ENCODE results near the gene RHOT1.

RHOT1 gene

DNA sequence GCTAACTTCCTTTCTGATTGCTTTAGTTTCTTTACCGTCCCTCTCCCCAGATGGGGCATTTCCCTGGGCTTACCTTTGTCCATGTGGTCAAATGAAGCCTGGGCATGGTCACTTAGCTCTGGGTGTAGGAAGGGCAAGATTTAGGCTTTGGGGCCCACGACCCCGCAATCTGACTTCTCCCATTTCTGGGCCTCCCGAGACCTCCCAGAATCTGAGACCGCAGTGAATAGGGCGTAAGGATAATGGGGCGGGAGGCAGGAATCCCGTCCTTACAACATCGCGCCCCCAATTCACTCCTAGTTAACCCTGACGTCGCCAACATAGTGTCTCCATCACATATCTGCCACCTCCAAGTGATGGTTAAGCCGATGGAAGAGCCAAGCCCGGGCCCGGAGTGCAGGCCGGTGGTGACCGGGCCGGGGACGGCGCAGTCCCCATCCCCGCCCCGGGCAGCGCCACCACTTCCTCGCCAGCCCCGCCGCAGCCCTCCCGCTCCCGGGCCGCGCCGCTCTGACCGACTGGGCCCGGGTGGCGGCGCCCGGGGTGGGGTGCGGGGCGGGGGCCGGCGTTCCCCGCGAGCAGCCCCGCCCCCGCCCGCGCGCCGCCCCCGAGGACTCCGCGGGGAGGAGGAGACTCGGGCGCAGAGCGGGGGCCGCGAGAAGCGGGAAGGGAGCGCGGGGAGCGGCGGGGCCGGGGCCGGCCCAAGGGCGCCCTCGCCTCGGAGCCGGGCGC is 123.1 kb downstream of the RHOT1 start, which contains the start of gene RHBDL3:
Gene RHBDL3, plus strand, starts transcription at position 641 of the 732 bp plus-strand sequence. CDS start 358 bp downstream, outside the sequence.
- H3K4me3 ChIP-seq (ENCODE audit: low read depth, low read length): peak within 1 kb of the TSS; percentile 42
- ChIA-PET POLR2A (no interaction called here), CTCF (interaction anchor here (1.0 to 1.4 kb wide), 2 partner anchors 12 to 13 kb away, joined by 3 to 6 read pairs; no protein-coding TSS in a partner anchor)
- DNase-seq (ENCODE audit: low read depth, low spot score): no peak
- TF ChIP-seq, protein P1, sequence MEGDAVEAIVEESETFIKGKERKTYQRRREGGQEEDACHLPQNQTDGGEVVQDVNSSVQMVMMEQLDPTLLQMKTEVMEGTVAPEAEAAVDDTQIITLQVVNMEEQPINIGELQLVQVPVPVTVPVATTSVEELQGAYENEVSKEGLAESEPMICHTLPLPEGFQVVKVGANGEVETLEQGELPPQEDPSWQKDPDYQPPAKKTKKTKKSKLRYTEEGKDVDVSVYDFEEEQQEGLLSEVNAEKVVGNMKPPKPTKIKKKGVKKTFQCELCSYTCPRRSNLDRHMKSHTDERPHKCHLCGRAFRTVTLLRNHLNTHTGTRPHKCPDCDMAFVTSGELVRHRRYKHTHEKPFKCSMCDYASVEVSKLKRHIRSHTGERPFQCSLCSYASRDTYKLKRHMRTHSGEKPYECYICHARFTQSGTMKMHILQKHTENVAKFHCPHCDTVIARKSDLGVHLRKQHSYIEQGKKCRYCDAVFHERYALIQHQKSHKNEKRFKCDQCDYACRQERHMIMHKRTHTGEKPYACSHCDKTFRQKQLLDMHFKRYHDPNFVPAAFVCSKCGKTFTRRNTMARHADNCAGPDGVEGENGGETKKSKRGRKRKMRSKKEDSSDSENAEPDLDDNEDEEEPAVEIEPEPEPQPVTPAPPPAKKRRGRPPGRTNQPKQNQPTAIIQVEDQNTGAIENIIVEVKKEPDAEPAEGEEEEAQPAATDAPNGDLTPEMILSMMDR (IDR thresholded peaks at IDR 0.05; ENCODE audit: insufficient read depth, low read length, missing control alignments): no peak

DNA sequence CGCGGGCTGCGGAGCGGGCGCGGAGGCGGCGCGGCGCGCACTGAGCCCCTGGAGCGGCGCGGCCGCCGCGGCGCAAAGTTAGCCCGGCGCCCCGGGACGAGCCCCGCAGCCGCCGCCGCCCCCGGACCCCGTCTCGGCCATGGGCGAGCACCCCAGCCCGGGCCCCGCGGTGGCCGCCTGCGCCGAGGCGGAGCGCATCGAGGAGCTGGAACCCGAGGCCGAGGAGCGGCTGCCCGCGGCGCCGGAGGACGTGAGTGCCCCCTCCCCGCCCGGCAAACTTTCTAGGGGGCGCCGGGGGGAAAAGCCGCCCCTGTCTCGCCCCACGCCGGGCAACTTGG is 123.7 kb downstream of the RHOT1 start:
- POLR2A ChIA-PET: no interaction called here

DNA sequence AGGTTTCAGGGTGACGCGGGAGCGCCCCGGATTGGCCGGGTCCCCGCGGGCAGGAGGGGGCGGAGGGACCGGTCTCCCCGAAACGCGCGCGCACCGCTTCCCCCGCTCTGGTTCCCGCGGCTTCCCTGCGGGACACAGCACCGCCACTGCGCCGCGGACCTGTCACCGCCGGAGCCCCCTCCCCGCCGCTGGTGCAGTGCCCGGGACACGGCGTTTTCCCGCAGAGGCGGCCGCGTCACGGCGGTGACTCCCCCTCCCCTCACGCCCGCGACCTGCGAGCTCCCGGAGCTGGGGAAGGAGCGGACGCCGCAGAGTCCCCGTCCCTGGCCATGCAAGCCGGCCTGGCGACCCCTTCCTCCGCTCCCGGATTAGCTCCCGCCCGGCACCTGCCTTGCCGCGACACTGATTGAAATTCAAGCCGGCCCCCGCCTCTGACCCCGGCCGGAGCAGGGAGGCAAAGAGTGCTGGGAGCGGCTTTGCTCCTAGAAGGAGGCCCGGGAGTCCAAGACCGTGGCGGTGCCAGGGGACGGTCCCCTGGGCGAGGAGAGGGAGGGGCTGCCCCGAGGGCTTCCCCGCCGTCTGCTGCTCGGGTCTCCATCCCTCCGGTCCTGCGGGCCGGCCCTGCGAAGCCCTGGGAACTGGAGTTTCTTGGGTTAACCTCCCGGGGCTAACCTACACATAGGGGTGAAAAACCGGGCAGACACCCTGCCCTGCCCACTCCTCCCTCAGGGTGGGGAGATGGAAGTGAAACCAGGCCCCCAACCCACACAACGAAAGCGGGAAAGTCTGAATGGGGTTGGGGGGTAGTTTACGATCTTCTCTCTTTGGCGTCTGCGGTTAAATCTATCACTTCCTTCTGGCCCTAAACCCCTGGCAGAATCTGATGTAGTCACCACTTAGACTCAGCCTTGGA is 124.3 kb downstream of the RHOT1 start:
- DNase-seq (ENCODE audit: low read depth, low spot score): no peak
- TF ChIP-seq, protein P1 (IDR thresholded peaks at IDR 0.05; ENCODE audit: insufficient read depth, low read length, missing control alignments): no peak
- H3K4me3 ChIP-seq (ENCODE audit: low read depth, low read length): peak overlapping the region; percentile 42
- ChIA-PET CTCF (interaction anchor here (0.9 to 1.6 kb wide), 3 partner anchors 7 to 53 kb away, joined by 3 to 6 read pairs (median 3); no protein-coding TSS in a partner anchor), POLR2A (no interaction called here)

More for the DNA sequence above, 123.7 kb downstream of the RHOT1 start:
- CTCF ChIA-PET: interaction anchor here (1.4 kb wide), 1 partner anchor 11 kb away, joined by 6 read pairs; no protein-coding TSS in a partner anchor
- no peak for DNase-seq (ENCODE audit: low read depth, low spot score)
- peak overlapping the region; percentile 42 for H3K4me3 ChIP-seq (ENCODE audit: low read depth, low read length)
- TF ChIP-seq, protein P1 (IDR thresholded peaks at IDR 0.05; ENCODE audit: insufficient read depth, low read length, missing control alignments): no peak

DNA sequence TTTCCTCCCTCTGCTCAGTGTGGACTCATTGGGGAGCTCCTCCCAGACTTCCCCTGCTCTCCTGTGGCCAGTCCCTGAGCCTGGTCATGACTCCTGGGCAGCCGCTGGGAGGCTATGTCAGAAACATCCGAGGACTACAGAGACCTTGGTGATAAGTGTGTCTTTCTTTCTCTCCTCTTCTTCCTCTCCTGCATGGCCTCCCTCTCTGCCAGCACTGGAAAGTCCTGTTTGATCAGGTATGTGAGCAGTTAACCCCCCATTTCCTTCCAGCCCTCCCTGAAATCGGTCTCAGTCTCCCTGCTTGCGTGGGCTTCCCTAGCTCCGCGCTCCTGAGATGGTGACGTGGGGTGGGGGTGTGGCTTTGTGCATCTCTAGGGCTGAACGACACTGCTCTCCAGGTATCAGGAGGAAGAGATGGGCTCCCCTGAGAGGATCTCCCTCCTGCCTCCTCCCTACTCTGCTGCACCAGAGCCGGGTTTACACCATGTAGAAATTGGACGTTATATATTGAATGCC is 125.4 kb downstream of the RHOT1 start:
- peak overlapping the region; percentile 8; the same call in 1 of the 2 replicates for H3K4me3 ChIP-seq (ENCODE audit: low read depth, low read length)
- POLR2A ChIA-PET: no interaction called here
- DNase-seq (ENCODE audit: low read depth, low spot score): no peak
- CTCF ChIA-PET: interaction anchor here (0.9 to 1.6 kb wide), 2 partner anchors 9 to 52 kb away, joined by 3 read pairs; no protein-coding TSS in a partner anchor
- TF ChIP-seq, protein P1 (IDR thresholded peaks at IDR 0.05; ENCODE audit: insufficient read depth, low read length, missing control alignments): no peak

DNA sequence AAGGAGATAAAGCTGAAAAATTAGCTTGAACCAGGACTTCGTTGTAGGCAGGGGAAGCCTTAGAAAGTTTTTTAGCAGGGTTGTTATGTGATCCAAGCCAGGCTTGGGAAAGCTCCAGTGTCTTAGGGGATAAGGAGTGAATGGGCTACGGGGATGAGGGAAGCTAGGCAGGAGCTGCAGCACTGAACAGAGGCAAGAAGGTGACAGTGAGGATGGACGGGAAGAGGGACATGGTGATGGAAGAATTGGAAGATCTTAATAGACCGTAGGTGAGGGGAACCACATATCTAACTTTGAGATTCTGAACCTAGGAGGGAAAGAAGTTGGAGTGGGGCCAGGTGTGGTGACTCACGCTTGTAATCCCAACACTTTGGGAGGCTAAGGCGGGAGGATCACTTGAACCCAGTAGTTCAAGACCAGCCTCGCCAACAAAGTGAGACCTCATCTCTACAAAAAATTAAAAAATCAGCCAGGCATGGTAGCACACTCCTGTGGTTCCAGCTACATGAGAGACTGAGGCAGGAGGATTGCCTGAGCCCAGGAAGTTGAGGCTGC is 126.5 kb downstream of the RHOT1 start:
- TF ChIP-seq, protein P1 (IDR thresholded peaks at IDR 0.05; ENCODE audit: insufficient read depth, low read length, missing control alignments): no peak
- CTCF ChIA-PET: no interaction called here
- POLR2A ChIA-PET: no interaction called here

More for the DNA sequence above, 126.5 kb downstream of the RHOT1 start:
- DNase-seq (ENCODE audit: low read depth, low spot score): no peak
- H3K4me3 ChIP-seq (ENCODE audit: low read depth, low read length): no peak overlapping the region

All from AG04449 (cell line).